HepG2 (cell line): Measurements from ENCODE around the gene VPS25. TPM values are rescaled to one million over a fixed set of nuclear protein-coding genes. Genes with fewer than 3 reads are reported as not detected.
A peak's percentile ranks its signal among the peaks of the same experiment; 100 is the strongest.

Experiments used
- BRF2 ChIP-seq: sonication (generic); formaldehyde crosslinking; IDR thresholded peaks from 2 replicates; pipeline ENCODE4 v1.8.1; 2022; ENCODE audit warnings: mild to moderate bottlenecking, missing genetic modification reagents
- CENPX ChIP-seq: sonication (generic); formaldehyde crosslinking; IDR thresholded peaks from 2 replicates; pipeline ENCODE4 v1.9.0; 2021; ENCODE audit warnings: mild to moderate bottlenecking, missing genetic modification reagents, moderate library complexity
- E2F5 ChIP-seq: sonication (generic); formaldehyde crosslinking; conservative IDR thresholded peaks from 2 replicates; pipeline ENCODE4 v1.4.0; 2020; ENCODE audit warnings: missing genetic modification reagents
- HNRNPUL1 ChIP-seq: fragments of 200-400 bp; formaldehyde crosslinking; IDR thresholded peaks from 2 replicates; pipeline ENCODE4 v1.6.1; 2017; ENCODE audit warnings: low read depth, mild to moderate bottlenecking, low read length, moderate library complexity
- NFATC3 ChIP-seq: sonication (generic); formaldehyde crosslinking; IDR thresholded peaks from 2 replicates; pipeline ENCODE4 v1.5.1; 2020; ENCODE audit warnings: mild to moderate bottlenecking, missing genetic modification reagents
- PREB ChIP-seq: sonication (generic); formaldehyde crosslinking; IDR thresholded peaks from 2 replicates; pipeline ENCODE4 v1.4.0; 2020; ENCODE audit warnings: missing genetic modification reagents
- RBM22 ChIP-seq: fragments of 200-400 bp; formaldehyde crosslinking; optimal IDR thresholded peaks from 2 replicates; pipeline ENCODE3; 2017; ENCODE audit warnings: mild to moderate bottlenecking, low read length, moderate library complexity
- STAG1 ChIP-seq: sonication (generic); formaldehyde crosslinking; IDR thresholded peaks from 2 replicates; pipeline ENCODE4 v1.4.0; 2020; ENCODE audit warnings: missing genetic modification reagents
- ZC3H13 ChIP-seq: sonication (generic); formaldehyde crosslinking; IDR thresholded peaks from 2 replicates; pipeline ENCODE4 v1.8.1; 2023; ENCODE audit warnings: mild to moderate bottlenecking, missing genetic modification reagents, moderate library complexity
- ZNF484 ChIP-seq: sonication (generic); formaldehyde crosslinking; IDR thresholded peaks from 2 replicates; pipeline ENCODE4 v1.5.1; 2020; ENCODE audit warnings: mild to moderate bottlenecking, low read depth, missing genetic modification reagents, borderline replicate concordance
- ZNF572 ChIP-seq: sonication (generic); formaldehyde crosslinking; IDR thresholded peaks from 2 replicates; pipeline ENCODE4 v1.5.1; 2020; ENCODE audit warnings: mild to moderate bottlenecking, missing genetic modification reagents
- ZNF652 ChIP-seq: IDR thresholded peaks from 2 replicates; pipeline ENCODE4 v1.6.1; 2016; ENCODE audit warnings: low read depth, borderline replicate concordance
- ZNF691 ChIP-seq: sonication (generic); formaldehyde crosslinking; IDR thresholded peaks from 2 replicates; pipeline ENCODE4 v1.4.0; 2020; ENCODE audit warnings: missing genetic modification reagents, low read depth, mild to moderate bottlenecking, borderline replicate concordance
- ZNF777 ChIP-seq: sonication (generic); formaldehyde crosslinking; IDR thresholded peaks from 2 replicates; pipeline ENCODE4 v1.4.0; 2020; ENCODE audit warnings: missing genetic modification reagents
- ZNF816 ChIP-seq: sonication (generic); formaldehyde crosslinking; IDR thresholded peaks from 2 replicates; pipeline ENCODE4 v1.8.0; 2022; ENCODE audit warnings: missing genetic modification reagents, mild to moderate bottlenecking, borderline replicate concordance
- polyA plus RNA-seq, 8 experiments: library from polyadenylated mRNA; depleted of rRNA in 3 of 8; stranded (reverse) in 7 of 8; unstranded in 1 of 8; fragments of >200 nt; fragmentation: Illumina TruSeq in 4 of 8; extraction: Trizol in 4 of 8; gene quantifications; 2 replicates each; pipeline versions ENCODE4 v1.2.1 to v1.2.3, GENCODE V29; 2011 to 2016; ENCODE audit warnings: low read depth in 4 of 8, missing spikeins in 1 of 8, mixed read lengths in 1 of 8; ENCODE audit not compliant: insufficient read depth in 1 of 8
- total RNA-seq, 5 experiments: library from RNA; depleted of rRNA; stranded (reverse); fragments of >200 nt; fragmentation: Illumina TruSeq; extraction: Trizol; gene quantifications; 2 replicates each; pipeline ENCODE4 v1.2.3, GENCODE V29; 2016; ENCODE audit warnings: low read depth in 1 of 5
- TF ChIP-seq, protein P1 (sequence below): sonication (generic); formaldehyde crosslinking; IDR thresholded peaks from 2 replicates; pipeline ENCODE4 v1.5.0; 2020; ENCODE audit warnings: mild to moderate bottlenecking, missing genetic modification reagents, borderline replicate concordance

Gene VPS25
- total and polyA plus RNA-seq, 2 of the 13 experiments (the other 11 are each of a cell fraction or from before 2014, with no cell fraction given): 161 to 249 TPM

DNA sequence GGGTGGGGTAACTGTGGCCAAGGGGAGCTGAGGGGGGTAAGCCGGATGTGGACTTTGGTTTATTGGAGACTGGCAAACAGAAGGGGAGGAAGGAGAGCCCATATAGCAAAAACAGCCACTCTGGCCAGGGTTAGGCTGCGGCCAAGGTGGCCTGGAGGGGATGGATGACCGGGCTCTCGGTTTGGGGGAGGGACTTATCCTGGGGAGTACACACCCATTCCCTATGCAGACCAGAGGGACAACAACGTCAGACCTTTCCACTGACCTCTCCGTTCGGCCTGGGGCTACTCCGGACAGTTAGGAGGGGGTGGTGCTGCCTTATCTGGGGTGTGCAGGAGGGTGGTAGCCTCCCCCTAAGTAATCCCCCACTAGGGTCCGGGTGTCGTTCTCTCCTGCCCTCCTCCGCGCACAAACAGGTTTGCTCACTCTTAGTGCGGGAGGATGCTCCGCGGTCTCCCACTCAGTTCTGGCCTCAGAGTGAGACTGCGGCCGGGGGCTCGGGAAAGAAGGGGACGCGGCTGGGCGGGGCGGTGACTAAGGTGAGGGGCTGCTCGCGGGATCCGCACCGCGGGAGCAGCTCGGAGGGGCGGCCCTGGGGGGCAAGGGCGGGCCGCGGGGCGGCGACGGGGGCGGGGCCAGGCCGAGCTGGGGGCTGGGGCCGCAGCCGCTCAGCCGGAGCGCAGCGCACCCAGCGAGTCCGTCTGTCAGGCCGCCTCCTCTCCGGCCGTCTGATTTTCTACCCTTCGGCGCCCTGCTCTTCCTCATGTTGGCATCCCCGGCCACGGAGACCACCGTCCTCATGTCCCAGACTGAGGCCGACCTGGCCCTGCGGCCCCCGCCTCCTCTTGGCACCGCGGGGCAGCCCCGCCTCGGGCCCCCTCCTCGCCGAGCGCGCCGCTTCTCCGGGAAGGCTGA is 6.9 kb downstream of the VPS25 start, which contains the start of gene WNK4 (continued):
- TF ChIP-seq, protein P1, sequence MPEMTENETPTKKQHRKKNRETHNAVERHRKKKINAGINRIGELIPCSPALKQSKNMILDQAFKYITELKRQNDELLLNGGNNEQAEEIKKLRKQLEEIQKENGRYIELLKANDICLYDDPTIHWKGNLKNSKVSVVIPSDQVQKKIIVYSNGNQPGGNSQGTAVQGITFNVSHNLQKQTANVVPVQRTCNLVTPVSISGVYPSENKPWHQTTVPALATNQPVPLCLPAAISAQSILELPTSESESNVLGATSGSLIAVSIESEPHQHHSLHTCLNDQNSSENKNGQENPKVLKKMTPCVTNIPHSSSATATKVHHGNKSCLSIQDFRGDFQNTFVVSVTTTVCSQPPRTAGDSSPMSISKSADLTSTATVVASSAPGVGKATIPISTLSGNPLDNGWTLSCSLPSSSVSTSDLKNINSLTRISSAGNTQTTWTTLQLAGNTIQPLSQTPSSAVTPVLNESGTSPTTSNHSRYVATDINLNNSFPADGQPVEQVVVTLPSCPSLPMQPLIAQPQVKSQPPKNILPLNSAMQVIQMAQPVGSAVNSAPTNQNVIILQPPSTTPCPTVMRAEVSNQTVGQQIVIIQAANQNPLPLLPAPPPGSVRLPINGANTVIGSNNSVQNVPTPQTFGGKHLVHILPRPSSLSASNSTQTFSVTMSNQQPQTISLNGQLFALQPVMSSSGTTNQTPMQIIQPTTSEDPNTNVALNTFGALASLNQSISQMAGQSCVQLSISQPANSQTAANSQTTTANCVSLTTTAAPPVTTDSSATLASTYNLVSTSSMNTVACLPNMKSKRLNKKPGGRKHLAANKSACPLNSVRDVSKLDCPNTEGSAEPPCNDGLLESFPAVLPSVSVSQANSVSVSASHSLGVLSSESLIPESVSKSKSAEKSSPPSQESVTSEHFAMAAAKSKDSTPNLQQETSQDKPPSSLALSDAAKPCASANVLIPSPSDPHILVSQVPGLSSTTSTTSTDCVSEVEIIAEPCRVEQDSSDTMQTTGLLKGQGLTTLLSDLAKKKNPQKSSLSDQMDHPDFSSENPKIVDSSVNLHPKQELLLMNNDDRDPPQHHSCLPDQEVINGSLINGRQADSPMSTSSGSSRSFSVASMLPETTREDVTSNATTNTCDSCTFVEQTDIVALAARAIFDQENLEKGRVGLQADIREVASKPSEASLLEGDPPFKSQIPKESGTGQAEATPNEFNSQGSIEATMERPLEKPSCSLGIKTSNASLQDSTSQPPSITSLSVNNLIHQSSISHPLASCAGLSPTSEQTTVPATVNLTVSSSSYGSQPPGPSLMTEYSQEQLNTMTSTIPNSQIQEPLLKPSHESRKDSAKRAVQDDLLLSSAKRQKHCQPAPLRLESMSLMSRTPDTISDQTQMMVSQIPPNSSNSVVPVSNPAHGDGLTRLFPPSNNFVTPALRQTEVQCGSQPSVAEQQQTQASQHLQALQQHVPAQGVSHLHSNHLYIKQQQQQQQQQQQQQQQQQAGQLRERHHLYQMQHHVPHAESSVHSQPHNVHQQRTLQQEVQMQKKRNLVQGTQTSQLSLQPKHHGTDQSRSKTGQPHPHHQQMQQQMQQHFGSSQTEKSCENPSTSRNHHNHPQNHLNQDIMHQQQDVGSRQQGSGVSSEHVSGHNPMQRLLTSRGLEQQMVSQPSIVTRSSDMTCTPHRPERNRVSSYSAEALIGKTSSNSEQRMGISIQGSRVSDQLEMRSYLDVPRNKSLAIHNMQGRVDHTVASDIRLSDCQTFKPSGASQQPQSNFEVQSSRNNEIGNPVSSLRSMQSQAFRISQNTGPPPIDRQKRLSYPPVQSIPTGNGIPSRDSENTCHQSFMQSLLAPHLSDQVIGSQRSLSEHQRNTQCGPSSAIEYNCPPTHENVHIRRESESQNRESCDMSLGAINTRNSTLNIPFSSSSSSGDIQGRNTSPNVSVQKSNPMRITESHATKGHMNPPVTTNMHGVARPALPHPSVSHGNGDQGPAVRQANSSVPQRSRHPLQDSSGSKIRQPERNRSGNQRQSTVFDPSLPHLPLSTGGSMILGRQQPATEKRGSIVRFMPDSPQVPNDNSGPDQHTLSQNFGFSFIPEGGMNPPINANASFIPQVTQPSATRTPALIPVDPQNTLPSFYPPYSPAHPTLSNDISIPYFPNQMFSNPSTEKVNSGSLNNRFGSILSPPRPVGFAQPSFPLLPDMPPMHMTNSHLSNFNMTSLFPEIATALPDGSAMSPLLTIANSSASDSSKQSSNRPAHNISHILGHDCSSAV (CRISPR knock-in tag): no peak
- TF ChIP-seq ZNF484: no peak; the same call in 1 of the 2 replicates
- TF ChIP-seq RBM22: peak; percentile 88
- peak; percentile 14 for TF ChIP-seq STAG1 (CRISPR knock-in tag)
- TF ChIP-seq ZNF572 (CRISPR knock-in tag): no peak
- no peak; the same call in 1 of the 2 replicates for TF ChIP-seq E2F5 (CRISPR knock-in tag)
- no peak for TF ChIP-seq HNRNPUL1
- peak; percentile 70; the same call in 1 of the 2 replicates for TF ChIP-seq BRF2 (CRISPR knock-in tag)
- peak; percentile 85; the same call in 1 of the 2 replicates for TF ChIP-seq ZNF816 (CRISPR knock-in tag)
- peak; percentile 89 for TF ChIP-seq ZNF777 (CRISPR knock-in tag)
- TF ChIP-seq PREB (CRISPR knock-in tag): no peak
- 0 out of 2 replicates have a peak, but pooled peaks have one; percentile 28 for TF ChIP-seq ZNF652 (CRISPR knock-in tag)
- no peak for TF ChIP-seq NFATC3
- peak; percentile 96 for TF ChIP-seq ZC3H13
- TF ChIP-seq CENPX (CRISPR knock-in tag): no peak
- peak; percentile 18; the same call in 1 of the 2 replicates for TF ChIP-seq ZNF691 (CRISPR knock-in tag)
